ENCODE results near the gene FRMD4A.

Gene FRMD4A

GRCh38 chr10:14293526-14293925 lies 37.2 kb downstream of the FRMD4A start:
- DNase-seq (ENCODE audit: low read depth), result no peak

GRCh38 chr10:14291296-14291695 lies 39.4 kb downstream of the FRMD4A start:
- DNase-seq (ENCODE audit: low read depth), result no peak

GRCh38 chr10:14285941-14286560 lies 44.7 kb downstream of the FRMD4A start:
- DNase-seq (ENCODE audit: low read depth), result no peak

- DNase-seq (ENCODE audit: low read depth), result no peak
Observed at GRCh38 chr10:14282276-14282675, 48.4 kb downstream of the FRMD4A start.

GRCh38 chr10:14278533-14278932 lies 52.2 kb downstream of the FRMD4A start:
- DNase-seq (ENCODE audit: low read depth), result no peak

- DNase-seq (ENCODE audit: low read depth), result no peak
Observed at GRCh38 chr10:14276210-14276609, 54.5 kb downstream of the FRMD4A start.

GRCh38 chr10:14271621-14272020 lies 59.1 kb downstream of the FRMD4A start:
- DNase-seq (ENCODE audit: low read depth), result no peak

GRCh38 chr10:14270370-14270769 lies 60.4 kb downstream of the FRMD4A start:
- DNase-seq (ENCODE audit: low read depth), result no peak

- DNase-seq (ENCODE audit: low read depth), result no peak
Observed at GRCh38 chr10:14265709-14266108, 65.0 kb downstream of the FRMD4A start.

GRCh38 chr10:14262836-14263425 lies 67.8 kb downstream of the FRMD4A start:
- DNase-seq (ENCODE audit: low read depth), result no peak

- no peak for DNase-seq (ENCODE audit: low read depth)
Observed at GRCh38 chr10:14261336-14261735, 69.4 kb downstream of the FRMD4A start.

- no peak for DNase-seq (ENCODE audit: low read depth)
Observed at GRCh38 chr10:14259696-14260566, 70.8 kb downstream of the FRMD4A start.

GRCh38 chr10:14254368-14254767 lies 76.4 kb downstream of the FRMD4A start:
- no peak for DNase-seq (ENCODE audit: low read depth)

GRCh38 chr10:14253711-14254110 lies 77.0 kb downstream of the FRMD4A start:
- DNase-seq (ENCODE audit: low read depth), result no peak

GRCh38 chr10:14253079-14253478 lies 77.6 kb downstream of the FRMD4A start:
- DNase-seq (ENCODE audit: low read depth), result no peak

GRCh38 chr10:14250496-14251076 lies 80.1 kb downstream of the FRMD4A start:
- DNase-seq (ENCODE audit: low read depth), result no peak

GRCh38 chr10:14247377-14248116 lies 83.2 kb downstream of the FRMD4A start:
- no peak for DNase-seq (ENCODE audit: low read depth)

GRCh38 chr10:14244801-14245211 lies 85.9 kb downstream of the FRMD4A start:
- no peak for DNase-seq (ENCODE audit: low read depth)

- DNase-seq (ENCODE audit: low read depth), result no peak
Observed at GRCh38 chr10:14244147-14244546, 86.6 kb downstream of the FRMD4A start.

- DNase-seq (ENCODE audit: low read depth), result no peak
Observed at GRCh38 chr10:14243221-14243620, 87.5 kb downstream of the FRMD4A start.

GRCh38 chr10:14241196-14241595 lies 89.5 kb downstream of the FRMD4A start:
- DNase-seq (ENCODE audit: low read depth), result no peak

All from activated T-cell treated with anti-CD3 and anti-CD28 coated beads for 24 hours (primary cell).